H1 (cell line): Measurements from ENCODE around the gene TRIM28.

Experiments
- CTBP2 ChIP-seq: IDR thresholded peaks from 2 replicates; pipeline ENCODE4 v1.7.0; 2011; ENCODE audit warnings: borderline replicate concordance, mild to moderate bottlenecking, moderate library complexity, mixed read lengths, low read length; ENCODE audit not compliant: insufficient read depth, insufficient read length
- GABPA ChIP-seq: IDR thresholded peaks from 2 replicates; pipeline ENCODE4 v1.6.1; 2011; ENCODE audit warnings: mild to moderate bottlenecking, low read length, moderate library complexity, borderline replicate concordance; ENCODE audit not compliant: insufficient read depth
- KDM4A ChIP-seq: IDR thresholded peaks from one replicate; pipeline ENCODE4 v1.7.1; 2012; ENCODE audit warnings: low read depth, mild to moderate bottlenecking, moderate library complexity, low read length, inconsistent platforms; ENCODE audit not compliant: severe bottlenecking
- YY1 ChIP-seq: IDR thresholded peaks from 2 replicates; pipeline ENCODE4 v1.6.1; 2011; ENCODE audit warnings: low read depth, mild to moderate bottlenecking, low read length
- ZNF274 ChIP-seq: IDR thresholded peaks from 2 replicates; pipeline ENCODE4 v1.7.0; 2012; ENCODE audit warnings: low read length, borderline replicate concordance; ENCODE audit errors: extremely low read depth
- TF ChIP-seq, protein P1 (sequence below), 3 experiments: IDR thresholded peaks; 1 replicate in 2 of 3; 2 replicates in 1 of 3; pipeline versions ENCODE4 v1.5.1 to v1.6.1; 2011; ENCODE audit warnings: low read length in 3 of 3, mild to moderate bottlenecking in 3 of 3, inconsistent platforms in 2 of 3, low read depth in 1 of 3, moderate library complexity in 1 of 3; ENCODE audit not compliant: insufficient read depth in 1 of 3; ENCODE audit errors: control extremely low read depth in 1 of 3

DNA sequence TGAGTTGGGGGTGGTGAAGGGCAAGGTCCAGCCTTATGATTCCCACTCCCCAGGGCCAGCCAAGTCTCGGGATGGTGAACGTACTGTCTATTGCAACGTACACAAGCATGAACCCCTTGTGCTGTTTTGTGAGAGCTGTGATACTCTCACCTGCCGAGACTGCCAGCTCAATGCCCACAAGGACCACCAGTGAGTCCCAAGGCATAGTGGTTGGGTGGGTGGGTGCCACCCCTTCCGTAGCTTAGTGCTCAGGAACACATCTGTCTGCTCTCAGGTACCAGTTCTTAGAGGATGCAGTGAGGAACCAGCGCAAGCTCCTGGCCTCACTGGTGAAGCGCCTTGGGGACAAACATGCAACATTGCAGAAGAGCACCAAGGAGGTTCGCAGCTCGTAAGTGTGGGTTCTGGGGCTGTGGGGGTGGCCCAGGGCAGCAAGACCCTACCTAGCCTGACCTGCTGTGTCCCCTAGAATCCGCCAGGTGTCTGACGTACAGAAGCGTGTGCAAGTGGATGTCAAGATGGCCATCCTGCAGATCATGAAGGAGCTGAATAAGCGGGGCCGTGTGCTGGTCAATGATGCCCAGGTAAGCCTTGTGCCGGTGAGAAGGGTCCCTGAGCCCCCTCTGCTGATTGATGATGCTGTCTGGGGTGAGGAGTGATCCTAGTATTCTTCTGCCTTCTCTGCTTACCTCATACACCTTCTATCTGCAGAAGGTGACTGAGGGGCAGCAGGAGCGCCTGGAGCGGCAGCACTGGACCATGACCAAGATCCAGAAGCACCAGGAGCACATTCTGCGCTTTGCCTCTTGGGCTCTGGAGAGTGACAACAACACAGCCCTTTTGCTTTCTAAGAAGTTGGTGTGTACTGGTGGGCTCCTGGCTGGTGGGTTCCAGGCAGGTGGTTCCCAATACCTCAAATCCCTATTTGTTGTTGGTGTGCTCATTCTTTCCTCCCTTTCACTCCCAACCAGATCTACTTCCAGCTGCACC is 3.8 kb downstream of the TRIM28 start:
- TF ChIP-seq KDM4A (no peak), GABPA (no peak), ZNF274 (no peak), CTBP2 (no peak), YY1 (no peak)
- TF ChIP-seq, protein P1, sequence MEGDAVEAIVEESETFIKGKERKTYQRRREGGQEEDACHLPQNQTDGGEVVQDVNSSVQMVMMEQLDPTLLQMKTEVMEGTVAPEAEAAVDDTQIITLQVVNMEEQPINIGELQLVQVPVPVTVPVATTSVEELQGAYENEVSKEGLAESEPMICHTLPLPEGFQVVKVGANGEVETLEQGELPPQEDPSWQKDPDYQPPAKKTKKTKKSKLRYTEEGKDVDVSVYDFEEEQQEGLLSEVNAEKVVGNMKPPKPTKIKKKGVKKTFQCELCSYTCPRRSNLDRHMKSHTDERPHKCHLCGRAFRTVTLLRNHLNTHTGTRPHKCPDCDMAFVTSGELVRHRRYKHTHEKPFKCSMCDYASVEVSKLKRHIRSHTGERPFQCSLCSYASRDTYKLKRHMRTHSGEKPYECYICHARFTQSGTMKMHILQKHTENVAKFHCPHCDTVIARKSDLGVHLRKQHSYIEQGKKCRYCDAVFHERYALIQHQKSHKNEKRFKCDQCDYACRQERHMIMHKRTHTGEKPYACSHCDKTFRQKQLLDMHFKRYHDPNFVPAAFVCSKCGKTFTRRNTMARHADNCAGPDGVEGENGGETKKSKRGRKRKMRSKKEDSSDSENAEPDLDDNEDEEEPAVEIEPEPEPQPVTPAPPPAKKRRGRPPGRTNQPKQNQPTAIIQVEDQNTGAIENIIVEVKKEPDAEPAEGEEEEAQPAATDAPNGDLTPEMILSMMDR (IDR thresholded peaks at IDR 0.05; ENCODE audit: control extremely low read depth in 1 of 3, insufficient read depth in 1 of 3, low read depth in 1 of 3, low read length in 3 of 3) = no peak
